ENCODE data around the gene PRXL2A.

The PRXL2A gene

GRCh38 chr10:80447436-80448190, 39.3 kb downstream of the PRXL2A start:
- no peak for DNase-seq

GRCh38 chr10:80448209-80448942, 40.0 kb downstream of the PRXL2A start:
- DNase-seq = no peak

- DNase-seq = no peak
These were observed 41.2 kb downstream of the PRXL2A start for GRCh38 chr10:80449520-80449919.

- no peak for DNase-seq
These were observed 42.8 kb downstream of the PRXL2A start for GRCh38 chr10:80451132-80451531.

- no peak for DNase-seq
These were observed 43.7 kb downstream of the PRXL2A start for GRCh38 chr10:80452069-80452468.

DNA sequence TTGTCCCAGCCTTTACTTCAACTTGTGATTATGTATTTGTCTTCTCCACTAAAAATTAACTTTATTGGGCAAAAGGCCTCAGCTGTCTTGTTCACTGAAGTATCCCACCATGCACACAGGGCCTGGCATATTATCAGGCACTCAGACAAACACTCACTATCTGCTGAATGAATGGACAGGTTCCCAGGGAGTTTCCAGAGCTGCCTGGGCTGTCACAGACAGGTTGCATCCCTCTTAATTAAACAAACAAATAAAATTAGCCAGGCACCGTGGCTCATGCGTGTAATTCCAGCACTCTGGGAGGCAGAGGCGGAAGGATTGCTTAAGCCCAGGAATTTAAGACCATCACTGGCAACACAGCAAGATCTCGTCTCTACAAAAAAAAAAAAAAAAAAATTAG, 44.3 kb downstream of the PRXL2A start:
- DNase-seq = no peak

- DNase-seq = no peak
These were observed 44.9 kb downstream of the PRXL2A start for GRCh38 chr10:80453056-80453841.

DNA sequence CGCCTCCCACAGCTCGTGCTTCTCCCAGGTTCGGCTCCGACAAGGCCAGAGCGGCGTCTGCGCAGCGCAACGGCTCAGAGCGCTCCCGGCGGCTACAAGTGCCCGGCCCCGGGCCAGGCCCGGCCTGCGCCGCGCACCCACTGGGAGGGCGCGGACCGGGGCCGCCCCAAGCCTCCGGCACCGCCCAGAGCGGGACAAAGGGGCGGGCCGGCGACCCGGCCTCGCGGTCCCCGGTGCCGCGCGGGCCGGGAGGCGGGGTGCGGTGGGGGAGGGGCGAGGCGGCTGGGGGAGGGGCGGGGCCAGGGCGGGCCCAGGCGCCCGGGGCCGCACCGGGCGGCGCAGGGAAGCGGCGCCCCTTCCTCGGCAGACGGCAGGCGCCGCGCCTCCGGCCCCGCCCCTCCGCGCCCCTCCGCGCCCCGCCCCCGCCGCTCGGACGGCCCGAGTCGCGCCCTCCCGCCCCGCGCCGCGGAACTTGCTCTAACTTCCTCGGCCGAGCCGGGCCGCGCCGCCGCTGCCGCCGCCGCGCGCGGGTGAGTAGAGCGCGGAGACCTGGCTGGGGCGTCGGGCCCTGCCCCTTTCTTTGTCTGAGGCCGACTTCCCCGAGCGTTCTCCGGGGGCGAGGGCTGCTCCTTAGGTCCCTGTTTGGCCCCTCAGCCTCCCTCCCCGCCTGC, 45.6 kb downstream of the PRXL2A start, which contains the start of gene TSPAN14:
TSPAN14 (plus strand) TSS at position 469 of the 671 bp plus-strand sequence. CDS start 34,924 bp downstream, outside the sequence.
- DNase-seq = peak; percentile 19

DNA sequence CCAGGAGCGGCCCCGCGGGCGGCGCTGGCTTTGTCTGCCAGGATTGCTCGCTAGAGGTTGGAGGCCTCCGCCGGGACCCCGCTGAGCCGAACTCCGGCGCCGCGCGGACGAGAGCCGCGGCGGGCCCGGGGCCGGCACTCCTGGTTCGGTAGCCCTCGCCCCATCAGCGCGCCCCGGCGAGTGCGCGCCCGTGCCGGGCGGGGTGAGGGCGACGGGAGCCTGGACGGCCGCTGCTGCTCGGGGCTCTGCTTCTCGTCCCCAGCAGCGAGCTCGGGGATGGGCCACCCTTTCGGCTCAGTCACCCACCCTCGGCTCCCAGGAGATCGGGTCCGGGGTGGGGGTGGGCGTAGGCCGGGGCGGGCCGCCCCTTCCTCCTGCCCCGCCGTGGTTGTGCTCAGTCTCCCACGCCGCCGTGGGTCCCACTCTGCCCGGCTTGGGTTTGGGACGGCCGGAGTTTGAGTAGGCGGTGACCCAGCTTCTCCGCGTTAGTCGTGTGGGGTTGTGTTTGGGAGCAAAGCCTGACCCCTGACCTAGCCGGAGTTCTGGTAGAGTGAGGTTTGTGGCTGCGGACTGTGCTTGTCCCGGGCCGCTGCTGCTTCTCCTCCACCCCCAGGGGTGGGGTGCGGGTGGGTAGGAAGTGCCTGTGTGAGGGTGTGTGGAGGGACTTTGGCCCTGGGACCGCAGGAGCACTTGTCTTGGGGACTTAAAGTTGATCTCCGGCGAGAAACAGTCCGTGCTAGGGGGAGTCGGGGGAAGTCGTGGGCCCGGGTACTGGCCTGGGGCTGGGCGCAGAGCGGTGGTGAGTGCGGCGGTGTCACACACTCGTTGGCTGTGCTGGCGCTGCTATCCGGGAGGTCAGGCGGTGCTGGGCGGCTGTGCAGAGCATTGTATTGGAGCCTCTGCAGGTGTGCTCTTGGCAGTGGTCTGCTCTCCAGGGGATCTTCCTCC, 46.4 kb downstream of the PRXL2A start:
- DNase-seq = no peak

GRCh38 chr10:80455461-80456349, 47.4 kb downstream of the PRXL2A start:
- no peak for DNase-seq

DNA sequence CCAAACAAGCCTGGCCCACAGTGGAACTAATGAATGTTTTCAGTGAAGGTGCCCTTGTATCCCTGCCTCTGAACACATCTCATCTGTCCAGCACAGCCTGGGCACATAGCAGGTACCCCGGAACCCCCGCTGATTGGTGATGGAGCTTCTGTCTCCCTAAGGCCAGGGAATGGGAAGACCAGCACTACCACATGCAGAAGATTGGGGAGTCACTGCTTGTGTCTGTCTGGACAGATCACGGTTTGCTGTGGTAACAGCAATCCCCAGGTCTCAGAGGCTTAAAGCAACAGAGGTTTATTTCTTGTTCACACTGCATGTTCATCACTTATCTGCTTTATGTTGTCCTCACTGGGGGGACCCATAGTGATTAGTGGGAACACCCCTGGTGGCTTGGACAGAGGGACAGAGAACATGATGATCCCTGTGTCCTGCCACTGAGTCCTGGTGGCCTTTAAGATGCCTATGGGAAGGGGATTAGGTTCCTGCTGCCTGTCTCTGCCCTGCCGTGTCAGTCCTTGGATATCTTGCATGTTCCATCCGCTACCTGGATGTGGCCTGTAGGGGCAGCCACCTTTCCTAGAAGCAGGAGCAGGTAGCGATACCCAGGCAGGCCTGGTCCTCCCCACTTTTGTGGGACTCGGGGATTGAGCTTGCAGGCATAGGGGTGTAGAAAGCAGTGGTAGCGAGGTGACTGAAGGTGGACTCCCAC, 49.4 kb downstream of the PRXL2A start:
- no peak for DNase-seq

GRCh38 chr10:80458263-80458625, 49.9 kb downstream of the PRXL2A start:
- no peak for DNase-seq

GRCh38 chr10:80458638-80459037, 50.3 kb downstream of the PRXL2A start:
- no peak for DNase-seq

DNA sequence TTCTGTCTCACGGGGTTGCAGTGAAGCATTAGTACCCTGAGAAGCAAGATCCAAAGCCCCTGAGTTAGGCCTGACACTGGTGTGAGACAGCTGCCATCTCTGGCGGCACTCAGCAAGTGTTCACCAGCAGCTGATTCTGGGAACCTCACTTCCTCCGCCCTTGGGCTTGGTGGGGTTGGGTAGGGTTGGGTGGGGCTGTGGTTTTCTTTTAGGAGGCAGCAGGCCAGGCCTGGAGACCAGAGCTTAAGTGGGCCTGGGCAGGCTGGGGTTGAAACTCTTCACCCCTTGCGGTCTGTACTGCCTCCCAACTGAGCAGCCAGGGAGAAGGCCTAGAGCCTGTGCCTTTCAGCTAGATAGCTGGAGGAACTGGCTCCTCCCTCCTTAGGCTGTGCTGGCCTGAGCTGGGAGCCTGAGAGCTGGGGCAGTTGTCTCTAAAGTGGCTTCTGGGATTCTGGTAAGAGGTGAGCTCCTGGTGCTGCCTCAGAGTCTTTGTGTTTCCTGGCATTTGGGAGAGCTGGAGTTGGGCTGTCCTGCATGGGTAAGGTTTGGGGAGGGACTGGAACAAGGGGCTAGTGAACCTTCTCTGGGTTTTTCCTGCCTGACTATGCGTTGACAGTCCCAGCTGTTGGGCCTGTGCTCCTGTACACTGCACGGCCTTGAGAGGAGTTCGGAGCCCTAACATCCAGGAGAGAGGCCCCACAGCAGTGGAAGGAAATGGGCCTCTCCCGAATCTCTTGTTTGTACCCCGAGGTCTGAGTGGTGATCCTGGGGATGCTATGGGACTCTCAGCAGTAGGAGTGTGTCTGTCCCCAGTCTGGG, 50.9 kb downstream of the PRXL2A start:
- no peak for DNase-seq

DNA sequence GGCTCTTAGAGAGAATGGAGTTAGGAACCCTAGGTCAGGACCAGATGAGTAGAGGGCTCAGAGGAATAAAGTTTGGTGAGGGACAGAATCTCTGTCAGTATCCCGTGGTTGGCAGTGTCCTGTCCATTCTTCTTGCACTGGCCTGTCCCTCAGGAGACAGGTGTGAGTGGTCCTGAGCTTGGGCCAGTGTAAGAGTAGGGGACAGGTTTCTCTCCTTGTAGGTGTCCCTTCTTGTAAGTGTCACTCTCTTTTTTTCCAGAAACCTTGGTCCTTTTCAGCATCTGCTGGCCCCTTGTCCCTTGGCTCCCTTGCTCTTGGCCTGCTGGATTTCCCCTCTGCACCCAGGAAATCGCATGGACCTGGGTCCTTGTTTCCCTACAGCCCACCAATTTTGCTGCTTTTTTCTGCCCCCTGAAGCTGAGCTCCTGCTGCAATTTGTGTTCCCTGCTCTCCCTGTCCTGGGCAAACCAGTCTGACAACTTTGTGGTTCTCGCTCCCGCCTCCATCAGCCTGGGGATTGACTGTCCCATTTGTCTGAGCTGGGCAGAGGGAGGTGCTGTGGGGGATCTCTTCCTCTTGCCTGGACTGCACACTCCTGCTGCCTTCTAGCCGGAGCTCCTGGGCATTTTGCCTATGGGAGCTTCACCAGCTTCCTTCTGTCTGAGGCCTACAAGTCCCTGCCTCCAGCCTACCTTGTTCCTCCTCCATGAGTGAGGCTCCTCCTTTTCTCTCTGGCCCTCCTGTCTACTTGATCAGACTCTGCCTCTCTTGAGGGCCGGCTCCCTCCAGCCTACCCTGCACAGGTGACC, 52.3 kb downstream of the PRXL2A start:
- DNase-seq = no peak

GRCh38 chr10:80461208-80462183, 53.1 kb downstream of the PRXL2A start:
- DNase-seq = peak; percentile 20

Data from NCI-H2107 (cell line).